ENCODE results near the gene MAN1A2. TPM values are rescaled to one million over a fixed set of nuclear protein-coding genes. Genes with fewer than 3 reads are reported as not detected.

The MAN1A2 gene
- total and polyA plus RNA-seq, 3 experiments from 2014 or later: 23.1 to 26.9 (median 24.0) TPM

DNA sequence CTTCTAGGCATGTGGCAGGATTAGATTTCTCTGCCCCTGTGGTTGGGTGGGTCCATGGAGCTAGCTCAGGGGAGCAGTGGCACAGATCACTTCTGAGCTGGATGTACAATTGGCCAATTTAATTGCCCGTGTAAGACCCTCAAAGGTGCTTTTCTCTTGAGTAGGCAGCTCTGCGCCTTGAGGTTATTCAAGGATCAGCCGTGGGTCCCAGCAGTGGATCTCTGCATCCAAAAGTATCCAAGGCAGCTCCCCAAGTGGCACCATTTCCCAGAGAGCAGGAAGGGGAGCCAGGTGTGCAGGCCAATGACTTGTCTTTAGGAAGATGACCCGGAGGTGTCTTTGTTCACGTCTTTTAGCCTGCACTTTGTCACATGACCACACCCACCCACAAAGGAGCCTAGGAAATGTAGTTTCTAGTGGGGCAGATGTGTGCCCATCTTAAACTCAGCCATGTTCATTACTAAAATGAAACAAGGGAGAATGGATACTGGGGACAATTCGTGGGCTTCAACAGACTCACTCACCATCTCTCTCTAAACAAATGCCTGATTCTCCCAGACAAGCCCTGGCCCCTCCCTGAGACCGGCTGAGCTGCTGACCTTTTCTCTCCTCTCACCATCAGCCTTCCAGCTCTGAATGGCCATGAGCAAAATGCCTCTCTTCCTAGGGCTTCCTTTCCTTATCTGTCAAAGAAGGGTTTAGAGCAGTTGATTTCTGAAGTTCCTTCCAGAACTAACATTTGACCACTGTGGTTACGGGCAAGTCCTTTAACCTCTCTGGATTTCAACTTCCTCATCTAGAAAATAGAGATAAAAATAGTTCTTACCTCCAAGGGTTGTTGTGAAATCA lies 197.2 kb downstream of the MAN1A2 start:
- Mint-ChIP-seq H3K27ac (peak overlapping the region in 2 of 8 donors; percentile 17 to 69), H3K27me3 (peaks cover 0 to 2% of the 10 kb centered on the region in 2 donors), H3K36me3 (peaks cover 0 to 8% (median 3%) of the 10 kb centered on the region in 3 donors), H3K9me3 (peaks cover 0 to 4% (median 3%) of the 10 kb centered on the region in 5 donors), H3K4me1 (no peaks in the 10 kb centered on the region), H3K4me3 (no peak overlapping the region)
- Histone ChIP-seq H3K36me3 (ENCODE audit: insufficient read depth, low read length) (no peaks in the 10 kb centered on the region), H3K9me3 (ENCODE audit: low read length) (no peaks in the 10 kb centered on the region), H3K27me3 (ENCODE audit: insufficient read depth, low read length, poor library complexity, severe bottlenecking) (no peaks in the 10 kb centered on the region), H3K4me1 (ENCODE audit: insufficient read depth, low read length) (no peaks in the 10 kb centered on the region), H3K27ac (ENCODE audit: low read depth, low read length) (no peak overlapping the region), H3K4me3 (ENCODE audit: low read length) (no peak overlapping the region)
- DNase-seq: no peak
- ChIA-PET CTCF (interaction anchor here (1.8 kb wide), 1 partner anchor 194 kb away, joined by 5 read pairs; no protein-coding TSS in a partner anchor), POLR2A (no interaction called here)

DNA sequence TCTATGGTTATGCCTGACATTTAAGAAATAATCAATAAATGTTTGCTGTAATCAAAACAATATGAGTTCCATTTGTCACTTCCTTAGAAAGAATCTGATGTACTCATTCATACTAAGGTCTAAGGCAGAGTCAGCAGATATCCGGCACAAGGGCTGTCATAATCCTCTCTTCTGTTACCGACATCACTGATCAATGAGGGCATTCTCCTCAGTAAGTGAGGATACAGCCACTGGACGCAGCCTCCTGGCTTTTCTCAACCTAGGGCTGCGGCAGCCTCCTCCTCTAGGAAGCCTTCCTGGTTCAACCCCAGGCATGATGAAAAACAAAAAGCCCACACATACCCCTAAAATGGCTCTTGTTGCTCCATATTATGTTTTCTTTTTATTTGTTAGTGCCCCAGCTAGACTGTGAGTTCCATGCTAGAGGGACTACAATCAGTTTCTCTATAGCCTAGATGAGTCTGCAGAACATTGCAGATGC lies 197.9 kb downstream of the MAN1A2 start:
- ChIA-PET CTCF (no interaction called here), POLR2A (no interaction called here)
- H3K4me3 ChIP-seq (ENCODE audit: low read length): no peak overlapping the region
- no peaks in the 10 kb centered on the region for H3K36me3 ChIP-seq (ENCODE audit: insufficient read depth, low read length)
- H3K4me1 ChIP-seq (ENCODE audit: insufficient read depth, low read length): no peaks in the 10 kb centered on the region
- no peaks in the 10 kb centered on the region for H3K9me3 Mint-ChIP-seq
- no peaks in the 10 kb centered on the region for H3K9me3 ChIP-seq (ENCODE audit: low read length)
- peaks cover 0 to 4% (median 3%) of the 10 kb centered on the region in 3 donors for H3K36me3 Mint-ChIP-seq
- DNase-seq: no peak
- H3K27ac ChIP-seq (ENCODE audit: low read depth, low read length): no peak overlapping the region
- no peaks in the 10 kb centered on the region for H3K27me3 ChIP-seq (ENCODE audit: insufficient read depth, low read length, poor library complexity, severe bottlenecking)
- no peaks in the 10 kb centered on the region for H3K4me1 Mint-ChIP-seq
- H3K27me3 Mint-ChIP-seq: peaks cover 0 to 2% of the 10 kb centered on the region in 2 donors
- H3K27ac Mint-ChIP-seq: no peak overlapping the region
- no peak overlapping the region for H3K4me3 Mint-ChIP-seq

GRCh38 chr1:117565745-117566455 lies 198.7 kb downstream of the MAN1A2 start:
- Mint-ChIP-seq H3K4me1 (no peaks in the 10 kb centered on the region), H3K4me3 (no peak overlapping the region), H3K9me3 (no peaks in the 10 kb centered on the region), H3K27me3 (peaks cover 0 to 2% of the 10 kb centered on the region in 2 donors), H3K36me3 (peaks cover 0 to 3% (median 0%) of the 10 kb centered on the region in 3 donors), H3K27ac (peak overlapping the region in 1 of 8 donors; percentile 61)
- POLR2A ChIA-PET: no interaction called here
- no peaks in the 10 kb centered on the region for H3K36me3 ChIP-seq (ENCODE audit: insufficient read depth, low read length)
- no peak overlapping the region for H3K27ac ChIP-seq (ENCODE audit: low read depth, low read length)
- DNase-seq: no peak
- no peak overlapping the region for H3K4me3 ChIP-seq (ENCODE audit: low read length)
- no peaks in the 10 kb centered on the region for H3K9me3 ChIP-seq (ENCODE audit: low read length)
- H3K4me1 ChIP-seq (ENCODE audit: insufficient read depth, low read length): no peaks in the 10 kb centered on the region
- CTCF ChIA-PET: no interaction called here
- H3K27me3 ChIP-seq (ENCODE audit: insufficient read depth, low read length, poor library complexity, severe bottlenecking): no peaks in the 10 kb centered on the region

GRCh38 chr1:117566556-117566955 lies 199.3 kb downstream of the MAN1A2 start:
- H3K27ac ChIP-seq (ENCODE audit: low read depth, low read length): no peak overlapping the region
- H3K4me3 ChIP-seq (ENCODE audit: low read length): no peak overlapping the region
- Mint-ChIP-seq H3K36me3 (peaks cover 0 to 2% (median 0%) of the 10 kb centered on the region in 3 donors), H3K27ac (no peak overlapping the region), H3K4me3 (no peak overlapping the region), H3K27me3 (peaks cover 0 to 2% of the 10 kb centered on the region in 2 donors), H3K9me3 (no peaks in the 10 kb centered on the region), H3K4me1 (peaks cover 1 to 2% (median 2%) of the 10 kb centered on the region in 3 donors)
- POLR2A ChIA-PET: no interaction called here
- DNase-seq: no peak
- CTCF ChIA-PET: no interaction called here
- H3K4me1 ChIP-seq (ENCODE audit: insufficient read depth, low read length): no peaks in the 10 kb centered on the region
- H3K9me3 ChIP-seq (ENCODE audit: low read length): no peaks in the 10 kb centered on the region
- no peaks in the 10 kb centered on the region for H3K27me3 ChIP-seq (ENCODE audit: insufficient read depth, low read length, poor library complexity, severe bottlenecking)
- H3K36me3 ChIP-seq (ENCODE audit: insufficient read depth, low read length): no peaks in the 10 kb centered on the region

- no peak for DNase-seq
- POLR2A ChIA-PET: no interaction called here
- peaks cover 4% of the 10 kb centered on the region for H3K4me1 ChIP-seq (ENCODE audit: insufficient read depth, low read length)
- Mint-ChIP-seq H3K27ac (no peak overlapping the region), H3K4me3 (no peak overlapping the region), H3K9me3 (no peaks in the 10 kb centered on the region), H3K36me3 (peaks cover 0 to 2% (median 0%) of the 10 kb centered on the region in 3 donors), H3K27me3 (peaks cover 0 to 2% of the 10 kb centered on the region in 2 donors), H3K4me1 (peaks cover 9 to 11% (median 11%) of the 10 kb centered on the region in 3 donors)
- no peaks in the 10 kb centered on the region for H3K27me3 ChIP-seq (ENCODE audit: insufficient read depth, low read length, poor library complexity, severe bottlenecking)
- H3K9me3 ChIP-seq (ENCODE audit: low read length): no peaks in the 10 kb centered on the region
- no peak overlapping the region for H3K4me3 ChIP-seq (ENCODE audit: low read length)
- CTCF ChIA-PET: interaction anchor here (1.1 to 1.4 kb wide), 3 partner anchors 32 to 191 kb away, joined by 3 to 6 read pairs (median 5); no protein-coding TSS in a partner anchor
- H3K27ac ChIP-seq (ENCODE audit: low read depth, low read length): no peak overlapping the region
- H3K36me3 ChIP-seq (ENCODE audit: insufficient read depth, low read length): no peaks in the 10 kb centered on the region
These were observed 200.2 kb downstream of the MAN1A2 start for GRCh38 chr1:117567435-117567834.

DNA sequence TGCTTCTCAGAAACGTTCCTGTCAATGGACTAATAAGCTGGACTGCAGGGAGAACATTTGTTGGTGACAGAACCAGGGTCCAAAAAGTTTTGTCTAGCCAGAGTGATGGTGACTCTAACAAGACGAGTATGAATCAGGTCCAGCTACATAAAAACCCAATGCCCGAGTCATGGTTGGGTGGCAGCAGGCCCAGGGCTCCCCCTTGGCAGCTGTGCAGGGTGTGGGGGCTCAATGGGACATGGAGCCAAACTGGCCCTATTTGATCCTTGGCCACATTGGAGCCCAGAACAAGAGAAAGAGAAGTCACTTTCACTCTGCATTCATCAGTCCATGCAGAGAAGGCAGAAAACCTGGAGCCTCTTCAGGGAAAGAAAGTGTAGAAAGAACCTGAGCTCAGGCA lies 200.7 kb downstream of the MAN1A2 start:
- Histone ChIP-seq H3K4me1 (ENCODE audit: insufficient read depth, low read length) (peaks cover 9% of the 10 kb centered on the region), H3K4me3 (ENCODE audit: low read length) (no peak overlapping the region), H3K27me3 (ENCODE audit: insufficient read depth, low read length, poor library complexity, severe bottlenecking) (no peaks in the 10 kb centered on the region), H3K9me3 (ENCODE audit: low read length) (no peaks in the 10 kb centered on the region), H3K36me3 (ENCODE audit: insufficient read depth, low read length) (no peaks in the 10 kb centered on the region), H3K27ac (ENCODE audit: low read depth, low read length) (no peak overlapping the region)
- Mint-ChIP-seq H3K27ac (no peak overlapping the region), H3K9me3 (no peaks in the 10 kb centered on the region), H3K4me1 (peaks cover 14 to 17% (median 16%) of the 10 kb centered on the region in 3 donors), H3K36me3 (peaks cover 0 to 2% (median 0%) of the 10 kb centered on the region in 3 donors), H3K27me3 (peaks cover 0 to 2% of the 10 kb centered on the region in 2 donors), H3K4me3 (no peak overlapping the region)
- ChIA-PET CTCF (interaction anchor here (1.1 to 1.4 kb wide), 3 partner anchors 33 to 190 kb away, joined by 3 to 6 read pairs (median 5); no protein-coding TSS in a partner anchor), POLR2A (no interaction called here)
- no peak for DNase-seq

- H3K27ac Mint-ChIP-seq: no peak overlapping the region
- CTCF ChIA-PET: interaction anchor here (1.4 kb wide), 1 partner anchor 106 kb away, joined by 5 read pairs; no protein-coding TSS in a partner anchor
- H3K9me3 Mint-ChIP-seq: no peaks in the 10 kb centered on the region
- peaks cover 0 to 2% of the 10 kb centered on the region in 2 donors for H3K27me3 Mint-ChIP-seq
- no peak for DNase-seq
- Histone ChIP-seq H3K27ac (ENCODE audit: low read depth, low read length) (no peak overlapping the region), H3K4me1 (ENCODE audit: insufficient read depth, low read length) (peaks cover 16% of the 10 kb centered on the region), H3K4me3 (ENCODE audit: low read length) (no peak overlapping the region), H3K9me3 (ENCODE audit: low read length) (no peaks in the 10 kb centered on the region), H3K36me3 (ENCODE audit: insufficient read depth, low read length) (no peaks in the 10 kb centered on the region), H3K27me3 (ENCODE audit: insufficient read depth, low read length, poor library complexity, severe bottlenecking) (no peaks in the 10 kb centered on the region)
- H3K4me1 Mint-ChIP-seq: peaks cover 14 to 23% (median 21%) of the 10 kb centered on the region in 3 donors
- peaks cover 0 to 2% (median 0%) of the 10 kb centered on the region in 3 donors for H3K36me3 Mint-ChIP-seq
- H3K4me3 Mint-ChIP-seq: no peak overlapping the region
- POLR2A ChIA-PET: no interaction called here
These were observed 201.8 kb downstream of the MAN1A2 start for GRCh38 chr1:117568999-117569398.

- Mint-ChIP-seq H3K4me1 (peaks cover 14 to 27% (median 21%) of the 10 kb centered on the region in 3 donors), H3K27ac (no peak overlapping the region), H3K36me3 (peaks cover 0 to 2% (median 0%) of the 10 kb centered on the region in 3 donors), H3K4me3 (no peak overlapping the region), H3K27me3 (no peaks in the 10 kb centered on the region), H3K9me3 (no peaks in the 10 kb centered on the region)
- H3K9me3 ChIP-seq (ENCODE audit: low read length): no peaks in the 10 kb centered on the region
- no peak overlapping the region for H3K4me3 ChIP-seq (ENCODE audit: low read length)
- H3K27me3 ChIP-seq (ENCODE audit: insufficient read depth, low read length, poor library complexity, severe bottlenecking): no peaks in the 10 kb centered on the region
- ChIA-PET POLR2A (no interaction called here), CTCF (no interaction called here)
- peaks cover 16% of the 10 kb centered on the region for H3K4me1 ChIP-seq (ENCODE audit: insufficient read depth, low read length)
- no peak overlapping the region for H3K27ac ChIP-seq (ENCODE audit: low read depth, low read length)
- H3K36me3 ChIP-seq (ENCODE audit: insufficient read depth, low read length): no peaks in the 10 kb centered on the region
- no peak for DNase-seq
These were observed 202.6 kb downstream of the MAN1A2 start for GRCh38 chr1:117569856-117570255.

Measured in CD8-positive, alpha-beta memory T cell (primary cell).